Embryonic facial prominence (tissue), 1 donor: ENCODE measurements around the gene ASCC3.
"Not testable (repeated sequence)": the region's sequence is repeated elsewhere in the genome, so short reads cannot be mapped to it uniquely, and the experiment has no call there.

ENCODE experiments used
- DNase-seq: peaks from one replicate; pipeline ENCODE4 v3.0.0-alpha.2; 2016; ENCODE audit errors: extremely low spot score

Gene ASCC3

GRCh38 chr6:100803264-100804045 lies 77.7 kb downstream of the ASCC3 start:
- no peak for DNase-seq

- DNase-seq = no peak
These were observed 80.1 kb downstream of the ASCC3 start for GRCh38 chr6:100801036-100801435.

- DNase-seq = no peak
These were observed 84.9 kb downstream of the ASCC3 start for GRCh38 chr6:100796049-100796823.

- no peak for DNase-seq
These were observed 91.0 kb downstream of the ASCC3 start for GRCh38 chr6:100790084-100790483.

GRCh38 chr6:100785982-100786381 lies 95.1 kb downstream of the ASCC3 start:
- no peak for DNase-seq

- no peak for DNase-seq
These were observed 100.5 kb downstream of the ASCC3 start for GRCh38 chr6:100780648-100781047.

GRCh38 chr6:100775667-100776066 lies 105.5 kb downstream of the ASCC3 start:
- DNase-seq = no peak

- no peak for DNase-seq
These were observed 106.4 kb downstream of the ASCC3 start for GRCh38 chr6:100774681-100775080.

- DNase-seq = no peak
These were observed 112.2 kb downstream of the ASCC3 start for GRCh38 chr6:100768816-100769351.

GRCh38 chr6:100763617-100764241 lies 117.4 kb downstream of the ASCC3 start:
- no peak for DNase-seq

- DNase-seq = no peak
These were observed 119.3 kb downstream of the ASCC3 start for GRCh38 chr6:100761841-100762240.

- DNase-seq = not testable (repeated sequence)
These were observed 122.7 kb downstream of the ASCC3 start for GRCh38 chr6:100758386-100758785.

- no peak for DNase-seq
These were observed 127.7 kb downstream of the ASCC3 start for GRCh38 chr6:100753421-100753820.

GRCh38 chr6:100751590-100751989 lies 129.5 kb downstream of the ASCC3 start:
- no peak for DNase-seq

- no peak for DNase-seq
These were observed 135.6 kb downstream of the ASCC3 start for GRCh38 chr6:100745419-100746041.

GRCh38 chr6:100740439-100740838 lies 140.7 kb downstream of the ASCC3 start:
- DNase-seq = no peak

GRCh38 chr6:100737720-100738119 lies 143.4 kb downstream of the ASCC3 start:
- DNase-seq = not testable (repeated sequence)

GRCh38 chr6:100731411-100731810 lies 149.7 kb downstream of the ASCC3 start:
- no peak for DNase-seq

- no peak for DNase-seq
These were observed 150.8 kb downstream of the ASCC3 start for GRCh38 chr6:100730001-100730980.

- no peak for DNase-seq
These were observed 154.5 kb downstream of the ASCC3 start for GRCh38 chr6:100726666-100727065.

- no peak for DNase-seq
These were observed 156.4 kb downstream of the ASCC3 start for GRCh38 chr6:100724696-100725095.
